Right renal pelvis (tissue), 4 donors: ENCODE measurements around the gene PLEKHA6. TPM values are rescaled to one million over a fixed set of nuclear protein-coding genes. Genes with fewer than 3 reads are reported as not detected.

Source experiments
- DNase-seq, 4 donors: peaks; one replicate each; pipeline ENCODE4 v3.0.0-alpha.2; 2013; ENCODE audit warnings: low read depth in 4 of 4, low spot score in 3 of 4, missing footprints in 1 of 4
- polyA plus RNA-seq, 4 donors: library from polyadenylated mRNA; unstranded; fragments of 120-200 nt; gene quantifications; one replicate each; pipeline ENCODE4 v1.2.1, GENCODE V29; 2013; ENCODE audit not compliant: insufficient read length in 4 of 4

Gene PLEKHA6
- polyA plus RNA-seq, result 10 to 100 TPM; 46.3 to 58.5 (median 50.2) TPM

- no peak for DNase-seq
These were observed at the start of gene PLEKHA6 for GRCh38 chr1:204359474-204360255. PLEKHA6 (minus strand) TSS chr1:204359929; CDS start chr1:204273727, 86,202 bp downstream.

- DNase-seq, result no peak
These were observed 49.4 kb upstream of the PLEKHA6 start for GRCh38 chr1:204409123-204409522.

- no peak for DNase-seq
These were observed 48.9 kb upstream of the PLEKHA6 start for GRCh38 chr1:204408602-204409001.

GRCh38 chr1:204408074-204408507 is 48.4 kb upstream of the PLEKHA6 start:
- peak in 1 of 4 donors; percentile 28 for DNase-seq

- DNase-seq, result no peak
These were observed 47.7 kb upstream of the PLEKHA6 start for GRCh38 chr1:204407295-204407971.

- no peak for DNase-seq
These were observed 46.9 kb upstream of the PLEKHA6 start for GRCh38 chr1:204406621-204407020.

GRCh38 chr1:204405988-204406387 is 46.3 kb upstream of the PLEKHA6 start:
- no peak for DNase-seq

GRCh38 chr1:204404629-204405028 is 44.9 kb upstream of the PLEKHA6 start:
- no peak for DNase-seq

GRCh38 chr1:204402391-204402790 is 42.7 kb upstream of the PLEKHA6 start:
- no peak for DNase-seq

GRCh38 chr1:204401730-204402129 is 42.0 kb upstream of the PLEKHA6 start:
- no peak for DNase-seq

- no peak for DNase-seq
These were observed 41.3 kb upstream of the PLEKHA6 start for GRCh38 chr1:204400882-204401510.

GRCh38 chr1:204398197-204399125 is 38.7 kb upstream of the PLEKHA6 start:
- DNase-seq, result peak in 2 of 4 donors; percentile 57 to 65

- DNase-seq, result no peak
These were observed 36.4 kb upstream of the PLEKHA6 start for GRCh38 chr1:204396015-204396583.

- DNase-seq, result no peak
These were observed 31.9 kb upstream of the PLEKHA6 start for GRCh38 chr1:204391629-204392028.

GRCh38 chr1:204390751-204391466 is 31.2 kb upstream of the PLEKHA6 start:
- no peak for DNase-seq

- no peak for DNase-seq
These were observed 26.0 kb upstream of the PLEKHA6 start for GRCh38 chr1:204385727-204386126.

- DNase-seq, result no peak
These were observed 25.1 kb upstream of the PLEKHA6 start for GRCh38 chr1:204384636-204385352.

- DNase-seq, result no peak
These were observed 23.6 kb upstream of the PLEKHA6 start for GRCh38 chr1:204383163-204383904.
